ENCODE measurements around the gene CCNI. TPM values are rescaled to one million over a fixed set of nuclear protein-coding genes. Genes with fewer than 3 reads are reported as not detected.

CCNI gene
- total RNA-seq, 3 donors from 2014 or later: 267 to 346 (median 271) TPM

GRCh38 chr4:77121736-77122240 is 46.0 kb upstream of the CCNI start:
- H3K27ac ChIP-seq: no peak overlapping the region
- no peaks in the 10 kb centered on the region for H3K9me3 ChIP-seq
- peak overlapping the region in 1 of 3 donors; percentile 2 for H3K4me3 ChIP-seq
- DNase-seq (ENCODE audit: low spot score in 2 of 2): no peak
- TF ChIP-seq POLR2AphosphoS5 (IDR thresholded peaks at IDR 0.05): no peak
- TF ChIP-seq CTCF (IDR thresholded peaks at IDR 0.05): no peak
- TF ChIP-seq POLR2A (IDR thresholded peaks at IDR 0.05): no peak
- no peaks in the 10 kb centered on the region for H3K27me3 ChIP-seq
- H3K36me3 ChIP-seq: no peaks in the 10 kb centered on the region
- intact Hi-C loops (cut with DNase I; ENCODE audit: low total_unique reads): no loop called here
- H3K4me1 ChIP-seq: no peaks in the 10 kb centered on the region

DNA sequence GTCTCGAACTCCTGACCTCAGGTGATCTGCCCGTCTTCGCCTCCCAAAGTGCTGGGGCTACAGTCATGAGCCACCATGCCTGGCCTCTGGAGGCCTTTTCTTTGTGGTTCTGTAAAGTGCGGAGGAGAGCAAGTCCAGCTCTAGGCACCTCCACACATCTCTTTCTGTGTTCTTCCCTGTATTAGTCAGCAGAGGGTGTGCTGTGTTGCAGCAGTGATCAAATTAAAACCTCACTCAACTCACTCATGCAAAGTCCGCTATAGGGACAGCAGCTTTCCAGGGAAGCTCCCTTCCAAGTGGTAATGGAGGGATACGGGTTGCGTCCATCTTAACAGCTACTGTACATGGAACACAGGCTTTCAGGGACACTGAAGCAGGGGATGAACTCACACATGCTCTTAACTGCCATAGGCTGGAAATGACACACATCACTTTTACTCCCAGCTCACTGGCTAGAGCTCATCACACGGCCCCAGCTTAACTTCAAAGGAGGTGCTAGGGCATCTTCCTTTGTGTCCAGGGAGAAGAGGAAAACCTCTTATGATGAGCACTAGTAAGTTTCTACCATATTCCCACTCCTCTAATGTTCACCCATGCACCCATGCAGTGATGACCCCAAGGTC is 45.2 kb upstream of the CCNI start:
- TF ChIP-seq CTCF (IDR thresholded peaks at IDR 0.05) (peak in 1 of 3 donors; percentile 34), POLR2AphosphoS5 (IDR thresholded peaks at IDR 0.05) (no peak), POLR2A (IDR thresholded peaks at IDR 0.05) (no peak)
- Histone ChIP-seq H3K9me3 (no peaks in the 10 kb centered on the region), H3K4me1 (no peaks in the 10 kb centered on the region), H3K4me3 (no peak overlapping the region), H3K27me3 (no peaks in the 10 kb centered on the region), H3K27ac (no peak overlapping the region), H3K36me3 (no peaks in the 10 kb centered on the region)
- DNase-seq (ENCODE audit: low spot score in 2 of 2): no peak
- intact Hi-C loops (cut with DNase I; ENCODE audit: low total_unique reads): no loop called here

- H3K9me3 ChIP-seq: no peaks in the 10 kb centered on the region
- no peak for TF ChIP-seq POLR2AphosphoS5 (IDR thresholded peaks at IDR 0.05)
- TF ChIP-seq CTCF (IDR thresholded peaks at IDR 0.05): no peak
- intact Hi-C loops (cut with DNase I; ENCODE audit: low total_unique reads): no loop called here
- H3K4me3 ChIP-seq: no peak overlapping the region
- H3K27ac ChIP-seq: no peak overlapping the region
- H3K4me1 ChIP-seq: no peaks in the 10 kb centered on the region
- no peaks in the 10 kb centered on the region for H3K27me3 ChIP-seq
- no peak for DNase-seq (ENCODE audit: low spot score in 2 of 2)
- no peaks in the 10 kb centered on the region for H3K36me3 ChIP-seq
Observed at GRCh38 chr4:77117721-77118120, 41.9 kb upstream of the CCNI start.

GRCh38 chr4:77113069-77113468 is 37.3 kb upstream of the CCNI start:
- no peak for TF ChIP-seq CTCF (IDR thresholded peaks at IDR 0.05)
- no peak for TF ChIP-seq POLR2AphosphoS5 (IDR thresholded peaks at IDR 0.05)
- TF ChIP-seq POLR2A (IDR thresholded peaks at IDR 0.05): no peak
- no peak overlapping the region for H3K4me3 ChIP-seq
- H3K27me3 ChIP-seq: no peaks in the 10 kb centered on the region
- no peak overlapping the region for H3K27ac ChIP-seq
- DNase-seq (ENCODE audit: low spot score in 2 of 2): no peak
- no peaks in the 10 kb centered on the region for H3K4me1 ChIP-seq
- intact Hi-C loops (cut with DNase I; ENCODE audit: low total_unique reads): no loop called here
- no peaks in the 10 kb centered on the region for H3K9me3 ChIP-seq
- H3K36me3 ChIP-seq: no peaks in the 10 kb centered on the region

- Histone ChIP-seq H3K27ac (peak overlapping the region; percentile 19 to 43), H3K4me1 (peaks cover 0 to 2% of the 10 kb centered on the region in 2 donors), H3K4me3 (no peak overlapping the region), H3K9me3 (no peaks in the 10 kb centered on the region), H3K27me3 (no peaks in the 10 kb centered on the region), H3K36me3 (no peaks in the 10 kb centered on the region)
- peak in 1 of 2 donors; percentile 78 for DNase-seq (ENCODE audit: low spot score in 2 of 2)
- intact Hi-C loops (cut with DNase I; ENCODE audit: low total_unique reads): no loop called here
- TF ChIP-seq CTCF (IDR thresholded peaks at IDR 0.05): no peak
- TF ChIP-seq POLR2A (IDR thresholded peaks at IDR 0.05): no peak
- TF ChIP-seq POLR2AphosphoS5 (IDR thresholded peaks at IDR 0.05): no peak
Observed at GRCh38 chr4:77110730-77111129, 34.9 kb upstream of the CCNI start.
